Mesenchymal stem cell (in vitro differentiated cells and primary cell): ENCODE data around the gene ST6GALNAC2.
"Not testable (repeated sequence)": the region's sequence is repeated elsewhere in the genome, so short reads cannot be mapped to it uniquely, and the experiment has no call there.

Experiments
- DNase-seq: peaks from one replicate; pipeline ENCODE4 v3.0.0-alpha.2; 2013
- H2AFZ ChIP-seq: one replicate; pipeline ENCODE4 v1.6.1; 2013; ENCODE audit warnings: low read depth, mild to moderate bottlenecking, control low read depth, inconsistent platforms, low read length, moderate library complexity
- H2AK5ac ChIP-seq: 2 replicates; pipeline ENCODE4 v1.6.1; 2013; ENCODE audit warnings: low read length, moderate library complexity, mild to moderate bottlenecking, inconsistent platforms; ENCODE audit not compliant: severe bottlenecking
- H2BK120ac ChIP-seq: one replicate; pipeline ENCODE4 v1.6.1; 2013; ENCODE audit warnings: low read depth, mild to moderate bottlenecking, inconsistent platforms, low read length, moderate library complexity
- H2BK12ac ChIP-seq, 2 experiments: one replicate each; pipeline ENCODE4 v1.6.1; 2013; ENCODE audit warnings: inconsistent platforms in 2 of 2, low read length in 2 of 2, mild to moderate bottlenecking in 2 of 2, moderate library complexity in 2 of 2, control low read depth in 1 of 2
- H2BK15ac ChIP-seq: one replicate; pipeline ENCODE4 v1.6.1; 2013; ENCODE audit warnings: mild to moderate bottlenecking, low read depth, inconsistent platforms; ENCODE audit not compliant: poor library complexity, severe bottlenecking
- H2BK5ac ChIP-seq: 2 replicates; pipeline ENCODE4 v1.6.1; 2013; ENCODE audit warnings: low read depth, mild to moderate bottlenecking, low read length, control low read depth, inconsistent platforms; ENCODE audit not compliant: poor library complexity, severe bottlenecking
- H3K14ac ChIP-seq, 2 experiments: one replicate each; pipeline ENCODE4 v1.6.1; 2013; ENCODE audit warnings: inconsistent platforms in 2 of 2, low read length in 2 of 2, control low read depth in 1 of 2, mild to moderate bottlenecking in 1 of 2, moderate library complexity in 1 of 2
- H3K18ac ChIP-seq, 2 experiments: one replicate each; pipeline ENCODE4 v1.6.1; 2013; ENCODE audit warnings: inconsistent platforms in 2 of 2, low read length in 2 of 2, control low read depth in 1 of 2, low read depth in 1 of 2, mild to moderate bottlenecking in 1 of 2
- H3K23ac ChIP-seq, 2 experiments: one replicate each; pipeline ENCODE4 v1.6.1; 2013; ENCODE audit warnings: inconsistent platforms in 2 of 2, low read length in 2 of 2, mild to moderate bottlenecking in 2 of 2, moderate library complexity in 2 of 2, control low read depth in 1 of 2
- H3K27ac ChIP-seq: 2 replicates; pipeline ENCODE4 v1.5.1; 2013; ENCODE audit warnings: mild to moderate bottlenecking, moderate library complexity, low read length, control low read depth, inconsistent platforms; ENCODE audit not compliant: poor library complexity, severe bottlenecking
- H3K27me3 ChIP-seq, 2 experiments: 2 replicates each; pipeline versions ENCODE4 v1.6.1 to v1.7.0; 2013; ENCODE audit warnings: low read length in 2 of 2, mild to moderate bottlenecking in 2 of 2, moderate library complexity in 2 of 2, control low read depth in 1 of 2, inconsistent platforms in 1 of 2; ENCODE audit not compliant: control insufficient read depth in 1 of 2, insufficient read depth in 1 of 2
- H3K36me3 ChIP-seq, 2 experiments: 2 replicates each; pipeline versions ENCODE4 v1.6.1 to v1.7.0; 2013; ENCODE audit warnings: low read length in 2 of 2, control low read depth in 1 of 2, inconsistent platforms in 1 of 2, low read depth in 1 of 2, mild to moderate bottlenecking in 1 of 2; ENCODE audit not compliant: insufficient read depth in 2 of 2, control insufficient read depth in 1 of 2
- H3K4ac ChIP-seq, 2 experiments: one replicate each; pipeline ENCODE4 v1.6.1; 2013; ENCODE audit warnings: inconsistent platforms in 2 of 2, low read length in 2 of 2, mild to moderate bottlenecking in 2 of 2, moderate library complexity in 2 of 2, control low read depth in 1 of 2, low read depth in 1 of 2
- H3K4me1 ChIP-seq: 2 replicates; pipeline ENCODE4 v1.6.1; 2013; ENCODE audit warnings: low read depth, low read length, control low read depth; ENCODE audit not compliant: control insufficient read depth, insufficient read depth
- H3K4me2 ChIP-seq: 2 replicates; pipeline ENCODE4 v1.6.1; 2013; ENCODE audit warnings: low read length, mild to moderate bottlenecking, inconsistent platforms; ENCODE audit not compliant: poor library complexity, severe bottlenecking
- H3K4me3 ChIP-seq, 2 experiments: 2 replicates each; pipeline versions ENCODE4 v1.5.1 to v1.7.0; 2013; ENCODE audit warnings: low read length in 2 of 2, mild to moderate bottlenecking in 2 of 2, control low read depth in 1 of 2, low read depth in 1 of 2; ENCODE audit not compliant: insufficient read depth in 1 of 2
- H3K79me1 ChIP-seq: replicated peaks from 2 replicates; pipeline ENCODE4 v1.6.1; 2013; ENCODE audit warnings: mild to moderate bottlenecking, control low read depth, low read length, inconsistent platforms; ENCODE audit not compliant: poor library complexity, severe bottlenecking
- H3K9ac ChIP-seq: 2 replicates; pipeline ENCODE4 v1.7.0; 2013; ENCODE audit warnings: mild to moderate bottlenecking, low read length, moderate library complexity
- H3K9me3 ChIP-seq: 2 replicates; pipeline ENCODE4 v1.7.0; 2013; ENCODE audit warnings: mild to moderate bottlenecking, low read length; ENCODE audit not compliant: control insufficient read depth
- H4K8ac ChIP-seq: one replicate; pipeline ENCODE4 v1.6.1; 2013; ENCODE audit warnings: inconsistent platforms, mild to moderate bottlenecking, low read length, moderate library complexity
- H4K91ac ChIP-seq: one replicate; pipeline ENCODE4 v1.6.1; 2013; ENCODE audit warnings: mild to moderate bottlenecking, low read length, inconsistent platforms
- WGBS: methylation state at CpG from one replicate; pipeline ENCODE4 v1.1.7; 2013; ENCODE audit warnings: mixed read lengths; 5-methylcytosine and 5-hydroxymethylcytosine counted together

Gene ST6GALNAC2

GRCh38 chr17:76563359-76563758, 22.3 kb downstream of the ST6GALNAC2 start:
- H2BK15ac ChIP-seq, H4K8ac ChIP-seq: not testable (repeated sequence)
- WGBS = 50% methylated on average over 1 of the region's 2 CpGs

GRCh38 chr17:76562734-76563148, 22.9 kb downstream of the ST6GALNAC2 start:
- DNase-seq = peak; percentile 87
- Histone ChIP-seq H3K27me3 (no peaks in the 10 kb centered on the region), H3K4me3 (peak overlapping the region in 1 of 2 experiments; percentile 31), H2BK12ac (peak overlapping the region in 1 of 2 experiments; percentile 68), H2BK120ac (no peak overlapping the region), H2BK5ac (no peak overlapping the region), H3K9me3 (no peaks in the 10 kb centered on the region), H3K23ac (no peak overlapping the region), H4K91ac (no peak overlapping the region), H3K27ac (no peak overlapping the region), H2AFZ (no peak overlapping the region), H3K9ac (peak overlapping the region; percentile 49), H3K18ac (no peak overlapping the region), H2AK5ac (no peak overlapping the region), H3K4ac (no peak overlapping the region), H3K14ac (no peak overlapping the region), H2BK15ac (no peak overlapping the region), H3K36me3 (peaks cover 30 to 62% of the 10 kb centered on the region in 2 experiments), H3K4me2 (no peak overlapping the region), H3K4me1 (peaks cover 15% of the 10 kb centered on the region), H3K79me1 (peaks cover 5% of the 10 kb centered on the region), H4K8ac (no peak overlapping the region)
- 20% methylated on average over 6 of the region's 6 CpGs for WGBS

More at GRCh38 chr17:76563359-76563758, 22.3 kb downstream of the ST6GALNAC2 start:
- H3K36me3 ChIP-seq = peaks cover 30 to 62% of the 10 kb centered on the region in 2 experiments
- H3K23ac ChIP-seq, H3K4me3 ChIP-seq, H3K79me1 ChIP-seq, H2BK12ac ChIP-seq, H3K27me3 ChIP-seq, DNase-seq, H2BK5ac ChIP-seq, H4K91ac ChIP-seq, H3K14ac ChIP-seq, H2AK5ac ChIP-seq, H3K4ac ChIP-seq, H3K9ac ChIP-seq, H3K4me2 ChIP-seq, H3K9me3 ChIP-seq, H3K27ac ChIP-seq, H3K18ac ChIP-seq, H2BK120ac ChIP-seq, H2AFZ ChIP-seq: not testable (repeated sequence)
- peaks cover 16% of the 10 kb centered on the region for H3K4me1 ChIP-seq

- H3K79me1 ChIP-seq = peaks cover 4% of the 10 kb centered on the region
- 25% methylated on average over 5 of the region's 5 CpGs for WGBS
Observed at GRCh38 chr17:76561799-76562268, 23.8 kb downstream of the ST6GALNAC2 start.

GRCh38 chr17:76561332-76561731, 24.3 kb downstream of the ST6GALNAC2 start:
- DNase-seq = peak; percentile 94
- no peak overlapping the region for H2BK5ac ChIP-seq
- no peak overlapping the region for H2BK12ac ChIP-seq
- H3K79me1 ChIP-seq = peaks cover 6% of the 10 kb centered on the region
- H3K4me3 ChIP-seq = peak overlapping the region in 1 of 2 experiments; percentile 96
- no peaks in the 10 kb centered on the region for H3K9me3 ChIP-seq
- peak overlapping the region; percentile 99 for H3K9ac ChIP-seq
- H2AFZ ChIP-seq = no peak overlapping the region
- H3K4me2 ChIP-seq = no peak overlapping the region
- H3K14ac ChIP-seq = no peak overlapping the region
- no peak overlapping the region for H2BK15ac ChIP-seq
- H3K36me3 ChIP-seq = peaks cover 21 to 51% of the 10 kb centered on the region in 2 experiments
- no peak overlapping the region for H3K18ac ChIP-seq
- H3K4ac ChIP-seq = no peak overlapping the region
- H3K27ac ChIP-seq = no peak overlapping the region
- no peak overlapping the region for H3K23ac ChIP-seq
- H3K4me1 ChIP-seq = peaks cover 15% of the 10 kb centered on the region
- no peak overlapping the region for H2AK5ac ChIP-seq
- H3K27me3 ChIP-seq = no peaks in the 10 kb centered on the region
- H4K91ac ChIP-seq = no peak overlapping the region
- 12% methylated on average over 7 of the region's 7 CpGs for WGBS
- no peak overlapping the region for H4K8ac ChIP-seq
- H2BK120ac ChIP-seq = no peak overlapping the region

More at GRCh38 chr17:76561799-76562268, 23.8 kb downstream of the ST6GALNAC2 start:
- Histone ChIP-seq H3K4me2 (no peak overlapping the region), H2AK5ac (no peak overlapping the region), H4K91ac (no peak overlapping the region), H4K8ac (peak overlapping the region; percentile 81), H3K4me3 (peak overlapping the region in 1 of 2 experiments; percentile 96), H3K9me3 (no peaks in the 10 kb centered on the region), H3K14ac (no peak overlapping the region), H3K27me3 (no peaks in the 10 kb centered on the region), H2BK15ac (no peak overlapping the region), H2BK12ac (peak overlapping the region; percentile 7 to 49), H3K36me3 (peaks cover 25 to 56% of the 10 kb centered on the region in 2 experiments), H2BK120ac (peak overlapping the region; percentile 64), H3K27ac (peak overlapping the region; percentile 8), H3K4me1 (peaks cover 14% of the 10 kb centered on the region), H3K9ac (peak overlapping the region; percentile 99), H2BK5ac (no peak overlapping the region), H3K18ac (peak overlapping the region; percentile 79 to 91), H3K4ac (peak overlapping the region; percentile 32 to 60), H2AFZ (no peak overlapping the region), H3K23ac (no peak overlapping the region)
- DNase-seq = no peak
